HFFc6 (cell line): Measurements from ENCODE around the gene PDE6B. TPM values are rescaled to one million over a fixed set of nuclear protein-coding genes. Genes with fewer than 3 reads are reported as not detected.

ENCODE experiments used
- DNase-seq: peaks from one replicate; pipeline ENCODE4 v3.0.0-alpha.2; 2018
- H3K27ac Mint-ChIP-seq: 2 replicates; pipeline ENCODE4 v1.8.0; 2020; ENCODE audit warnings: mild to moderate bottlenecking, mixed read lengths
- H3K27me3 Mint-ChIP-seq: 2 replicates; pipeline ENCODE4 v1.8.0; 2021; ENCODE audit warnings: mild to moderate bottlenecking, moderate library complexity, mixed read lengths; ENCODE audit not compliant: insufficient read depth
- H3K36me3 Mint-ChIP-seq: 2 replicates; pipeline ENCODE4 v1.8.0; 2021; ENCODE audit warnings: low read depth, mixed read lengths
- H3K4me1 Mint-ChIP-seq: 2 replicates; pipeline ENCODE4 v1.8.0; 2020; ENCODE audit warnings: low read depth, mixed read lengths
- H3K4me3 Mint-ChIP-seq: 2 replicates; pipeline ENCODE4 v1.8.0; 2020; ENCODE audit warnings: mild to moderate bottlenecking, moderate library complexity, mixed read lengths
- H3K9me3 Mint-ChIP-seq: 2 replicates; pipeline ENCODE4 v1.8.0; 2020; ENCODE audit warnings: mild to moderate bottlenecking, mixed read lengths
- total RNA-seq, 6 experiments: library from RNA; stranded (reverse); fragmentation: NEBNext Ultra II Directional; extraction: Animal tissue kit (Norgen Biotek cat#: 25700); gene quantifications; 2 replicates in 1 of 6; 3 replicates in 5 of 6; pipeline ENCODE4 v1.2.3, GENCODE V29; 2021
- TF ChIP-seq, protein P1 (sequence below): fragments of 200-600 bp; sonication (generic); IDR thresholded peaks from 2 replicates; pipeline ENCODE4 v1.5.0; 2021; ENCODE audit warnings: antibody characterized with exemption, mild to moderate bottlenecking

Gene PDE6B
- total RNA-seq, 6 experiments from 2014 or later = not detected

DNA sequence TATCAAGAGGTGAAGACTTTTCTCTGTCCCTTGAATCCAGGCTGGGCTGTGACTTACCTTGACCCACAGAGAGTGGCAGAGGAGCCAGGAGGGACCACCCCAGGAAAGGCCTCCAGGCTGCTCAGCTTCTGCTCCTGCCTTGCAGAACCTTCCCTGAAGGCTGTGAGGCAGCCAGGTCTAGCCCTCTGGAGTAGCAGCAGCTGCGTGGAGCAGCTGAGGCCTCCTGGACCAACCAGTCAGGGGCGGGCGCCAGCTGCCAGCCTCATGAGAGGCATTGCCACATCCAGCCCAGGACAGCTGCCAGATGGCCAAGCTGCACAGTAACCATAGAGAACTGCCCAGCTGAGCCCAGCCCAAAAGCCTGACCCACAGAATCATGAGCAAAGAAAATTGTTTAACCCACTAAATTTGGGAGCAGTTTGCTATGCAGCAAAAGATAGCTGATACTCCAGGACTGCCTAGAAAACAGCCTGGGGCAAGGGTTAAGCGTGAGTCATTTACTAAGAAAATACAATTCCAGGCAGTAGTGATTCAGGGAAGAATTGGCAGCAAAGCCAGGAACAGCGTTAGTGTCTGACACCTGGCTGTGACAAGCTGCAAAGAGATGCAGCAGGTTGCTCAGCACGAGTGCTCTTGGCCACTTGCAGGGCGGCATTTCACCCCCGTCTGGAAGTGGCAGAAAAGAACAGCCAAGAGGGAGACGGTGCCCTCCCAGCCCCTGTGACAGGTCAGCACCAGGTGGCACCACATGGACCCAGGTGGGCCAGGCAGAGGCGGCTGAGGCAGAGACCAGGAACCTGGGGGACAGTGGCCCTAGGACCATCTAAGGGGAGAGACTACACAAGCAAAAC lies 14.7 kb upstream of the PDE6B start:
- Mint-ChIP-seq H3K4me3 (no peak overlapping the region), H3K9me3 (peaks cover 10% of the 10 kb centered on the region), H3K27me3 (peaks cover 17% of the 10 kb centered on the region), H3K27ac (no peak overlapping the region), H3K4me1 (peaks cover 23% of the 10 kb centered on the region), H3K36me3 (no peaks in the 10 kb centered on the region)
- TF ChIP-seq, protein P1, sequence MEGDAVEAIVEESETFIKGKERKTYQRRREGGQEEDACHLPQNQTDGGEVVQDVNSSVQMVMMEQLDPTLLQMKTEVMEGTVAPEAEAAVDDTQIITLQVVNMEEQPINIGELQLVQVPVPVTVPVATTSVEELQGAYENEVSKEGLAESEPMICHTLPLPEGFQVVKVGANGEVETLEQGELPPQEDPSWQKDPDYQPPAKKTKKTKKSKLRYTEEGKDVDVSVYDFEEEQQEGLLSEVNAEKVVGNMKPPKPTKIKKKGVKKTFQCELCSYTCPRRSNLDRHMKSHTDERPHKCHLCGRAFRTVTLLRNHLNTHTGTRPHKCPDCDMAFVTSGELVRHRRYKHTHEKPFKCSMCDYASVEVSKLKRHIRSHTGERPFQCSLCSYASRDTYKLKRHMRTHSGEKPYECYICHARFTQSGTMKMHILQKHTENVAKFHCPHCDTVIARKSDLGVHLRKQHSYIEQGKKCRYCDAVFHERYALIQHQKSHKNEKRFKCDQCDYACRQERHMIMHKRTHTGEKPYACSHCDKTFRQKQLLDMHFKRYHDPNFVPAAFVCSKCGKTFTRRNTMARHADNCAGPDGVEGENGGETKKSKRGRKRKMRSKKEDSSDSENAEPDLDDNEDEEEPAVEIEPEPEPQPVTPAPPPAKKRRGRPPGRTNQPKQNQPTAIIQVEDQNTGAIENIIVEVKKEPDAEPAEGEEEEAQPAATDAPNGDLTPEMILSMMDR = no peak
- peak; percentile 74 for DNase-seq

DNA sequence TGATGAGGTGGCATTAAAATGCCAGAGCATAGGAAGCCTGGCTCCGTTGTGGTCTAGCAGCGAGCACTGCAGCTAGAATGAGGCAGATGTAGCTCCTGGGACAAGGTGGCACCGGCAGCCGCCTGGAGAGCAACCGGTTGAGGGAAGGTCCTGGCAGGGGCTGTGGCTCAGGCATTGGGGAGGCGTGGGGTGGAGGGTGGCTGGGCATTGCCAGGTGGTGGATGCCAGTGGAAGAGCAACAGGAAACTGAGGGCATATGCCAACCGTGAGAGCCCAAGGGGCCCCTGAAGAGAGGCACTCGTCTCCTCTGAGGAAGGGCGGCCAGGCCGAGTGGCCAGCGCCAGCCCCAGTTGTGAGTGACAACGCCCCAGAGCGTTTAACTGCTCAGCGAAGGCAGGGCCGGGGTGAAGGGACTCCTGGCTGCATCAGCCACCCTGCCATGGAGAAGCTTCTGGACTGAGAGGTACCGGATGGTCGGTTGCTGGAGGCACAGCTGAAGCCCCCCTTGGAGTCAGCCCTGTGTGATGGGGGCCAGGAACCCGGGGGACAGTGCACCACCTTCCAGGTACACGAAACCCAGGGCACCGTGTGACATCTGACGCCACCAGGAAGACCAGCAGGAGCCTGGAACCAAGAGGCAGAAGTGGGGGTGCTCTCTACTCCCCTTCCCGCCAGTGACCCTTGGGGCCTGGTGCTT lies 13.2 kb upstream of the PDE6B start:
- no peak for DNase-seq
- peaks cover 15% of the 10 kb centered on the region for H3K27me3 Mint-ChIP-seq
- TF ChIP-seq, protein P1 = no peak
- H3K27ac Mint-ChIP-seq = no peak overlapping the region
- no peaks in the 10 kb centered on the region for H3K36me3 Mint-ChIP-seq
- H3K4me1 Mint-ChIP-seq = peaks cover 23% of the 10 kb centered on the region
- no peak overlapping the region for H3K4me3 Mint-ChIP-seq
- peaks cover 10% of the 10 kb centered on the region for H3K9me3 Mint-ChIP-seq

DNA sequence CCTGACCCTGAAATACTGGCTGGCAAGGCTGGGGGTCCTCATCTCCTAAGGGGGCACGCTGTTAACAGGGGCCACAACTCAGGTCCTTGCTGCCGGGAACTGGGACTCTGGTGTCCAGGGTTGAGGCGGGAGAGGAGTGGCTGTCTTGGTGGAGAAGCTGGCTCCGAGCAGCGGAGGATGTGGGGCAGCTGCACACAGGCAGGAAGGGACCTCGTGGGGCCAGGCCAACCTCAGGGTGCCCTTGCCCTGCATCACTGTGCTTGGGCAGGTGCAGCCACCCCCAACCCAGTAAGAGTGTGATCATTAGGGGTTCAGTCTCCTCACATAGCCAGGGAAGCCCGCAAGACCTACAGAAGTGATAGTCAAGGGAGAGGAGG lies 12.6 kb upstream of the PDE6B start:
- DNase-seq = no peak
- peaks cover 23% of the 10 kb centered on the region for H3K4me1 Mint-ChIP-seq
- TF ChIP-seq, protein P1 = no peak
- peaks cover 11% of the 10 kb centered on the region for H3K9me3 Mint-ChIP-seq
- no peak overlapping the region for H3K27ac Mint-ChIP-seq
- peaks cover 14% of the 10 kb centered on the region for H3K27me3 Mint-ChIP-seq
- H3K4me3 Mint-ChIP-seq = no peak overlapping the region
- H3K36me3 Mint-ChIP-seq = no peaks in the 10 kb centered on the region

DNA sequence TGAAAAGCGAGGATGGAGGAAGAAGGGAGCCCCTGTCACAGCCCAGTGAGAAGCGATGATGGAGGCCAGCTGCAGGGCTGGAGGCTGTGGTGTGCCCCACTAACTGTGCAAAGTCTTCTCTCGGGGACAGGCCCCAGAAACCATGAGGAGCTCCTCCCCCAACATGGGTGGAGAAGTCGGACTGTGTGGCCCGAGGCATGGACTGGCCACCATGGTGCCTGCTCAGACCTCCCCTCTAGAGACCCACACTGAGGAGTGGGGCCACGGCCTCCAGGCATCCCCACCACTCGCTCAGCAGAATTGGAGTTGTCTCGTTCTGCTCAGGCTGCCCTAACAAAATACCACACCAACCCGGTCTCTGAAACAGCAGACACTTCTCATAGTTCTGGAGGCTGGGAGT lies 12.2 kb upstream of the PDE6B start:
- Mint-ChIP-seq H3K4me1 (peaks cover 23% of the 10 kb centered on the region), H3K27ac (no peak overlapping the region), H3K9me3 (peaks cover 15% of the 10 kb centered on the region), H3K27me3 (peaks cover 14% of the 10 kb centered on the region), H3K36me3 (no peaks in the 10 kb centered on the region), H3K4me3 (no peak overlapping the region)
- TF ChIP-seq, protein P1 = no peak
- DNase-seq = no peak

DNA sequence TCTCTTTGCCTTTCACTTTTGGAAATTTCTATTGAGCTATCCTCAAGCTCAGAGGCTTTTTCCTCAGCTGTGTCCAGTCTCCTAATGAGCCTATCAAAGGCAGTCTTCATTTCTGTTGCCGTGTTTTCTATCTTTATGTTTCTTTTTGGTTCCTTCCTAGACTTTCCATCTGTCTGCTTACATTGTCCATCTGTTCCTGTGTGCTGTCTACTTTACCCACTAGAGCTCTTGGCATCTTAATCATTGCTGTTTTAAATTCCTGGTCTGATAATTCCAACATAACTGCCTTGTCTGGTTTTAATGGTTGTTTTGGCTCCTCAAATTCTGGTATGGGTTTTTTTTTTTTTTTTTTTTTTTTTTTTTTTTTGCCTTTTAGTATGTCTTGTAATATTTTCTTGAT lies 9.3 kb upstream of the PDE6B start:
- Mint-ChIP-seq H3K27ac (no peak overlapping the region), H3K4me3 (no peak overlapping the region), H3K4me1 (no peaks in the 10 kb centered on the region; the same call in 1 of the 2 replicates), H3K27me3 (peaks cover 11% of the 10 kb centered on the region), H3K9me3 (peaks cover 10% of the 10 kb centered on the region), H3K36me3 (no peaks in the 10 kb centered on the region)
- TF ChIP-seq, protein P1 = no peak
- no peak for DNase-seq
